ENCODE results near the gene CREM.

DNA sequence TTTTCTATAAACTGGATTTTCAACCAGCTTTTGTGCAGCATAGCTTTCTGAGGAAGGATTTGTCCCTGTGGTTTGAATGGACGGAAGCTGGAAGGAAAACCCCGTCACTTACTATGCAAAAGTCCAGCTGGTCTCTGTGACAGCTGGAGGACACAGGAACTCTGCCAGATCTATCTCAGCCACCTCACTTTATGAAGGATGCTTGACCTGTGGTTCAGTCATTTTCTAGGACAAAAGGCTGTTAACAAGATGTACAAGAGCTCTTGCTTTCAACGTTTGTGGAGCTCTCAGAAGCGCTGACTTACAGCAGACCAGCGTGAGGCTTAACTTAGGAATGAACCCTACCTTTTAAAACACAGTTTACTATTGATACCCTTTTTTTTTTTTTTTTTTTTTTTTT lies 90.8 kb downstream of the CREM start:
- TF ChIP-seq RAD21 (IDR thresholded peaks at IDR 0.05; ENCODE audit: low read length) (no peak), MAZ (IDR thresholded peaks at IDR 0.05; ENCODE audit: borderline replicate concordance, low read depth, low read length) (no peak), CHD1 (IDR thresholded peaks at IDR 0.05; ENCODE audit: low read depth, low read length) (no peak), POLR2A (IDR thresholded peaks at IDR 0.05; ENCODE audit: low read depth, low read length) (no peak), CEBPB (IDR thresholded peaks at IDR 0.05; ENCODE audit: low read depth, low read length) (no peak), BHLHE40 (IDR thresholded peaks at IDR 0.05; ENCODE audit: low read depth, low read length) (no peak)
- TF ChIP-seq, protein P1, sequence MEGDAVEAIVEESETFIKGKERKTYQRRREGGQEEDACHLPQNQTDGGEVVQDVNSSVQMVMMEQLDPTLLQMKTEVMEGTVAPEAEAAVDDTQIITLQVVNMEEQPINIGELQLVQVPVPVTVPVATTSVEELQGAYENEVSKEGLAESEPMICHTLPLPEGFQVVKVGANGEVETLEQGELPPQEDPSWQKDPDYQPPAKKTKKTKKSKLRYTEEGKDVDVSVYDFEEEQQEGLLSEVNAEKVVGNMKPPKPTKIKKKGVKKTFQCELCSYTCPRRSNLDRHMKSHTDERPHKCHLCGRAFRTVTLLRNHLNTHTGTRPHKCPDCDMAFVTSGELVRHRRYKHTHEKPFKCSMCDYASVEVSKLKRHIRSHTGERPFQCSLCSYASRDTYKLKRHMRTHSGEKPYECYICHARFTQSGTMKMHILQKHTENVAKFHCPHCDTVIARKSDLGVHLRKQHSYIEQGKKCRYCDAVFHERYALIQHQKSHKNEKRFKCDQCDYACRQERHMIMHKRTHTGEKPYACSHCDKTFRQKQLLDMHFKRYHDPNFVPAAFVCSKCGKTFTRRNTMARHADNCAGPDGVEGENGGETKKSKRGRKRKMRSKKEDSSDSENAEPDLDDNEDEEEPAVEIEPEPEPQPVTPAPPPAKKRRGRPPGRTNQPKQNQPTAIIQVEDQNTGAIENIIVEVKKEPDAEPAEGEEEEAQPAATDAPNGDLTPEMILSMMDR (conservative IDR thresholded peaks at IDR 0.05; ENCODE audit: low read depth, low read length), result no peak

Data from IMR-90 (cell line).